Measurements from ENCODE around the gene EIF4G2. TPM values are rescaled to one million over a fixed set of nuclear protein-coding genes. Genes with fewer than 3 reads are reported as not detected.
A peak's percentile ranks its signal among the peaks of the same experiment; 100 is the strongest.

The EIF4G2 gene
- total and polyA plus RNA-seq, 2 of the 8 experiments (the other 6 are each of a cell fraction or from before 2014, with no cell fraction given): 438 to 964 TPM

DNA sequence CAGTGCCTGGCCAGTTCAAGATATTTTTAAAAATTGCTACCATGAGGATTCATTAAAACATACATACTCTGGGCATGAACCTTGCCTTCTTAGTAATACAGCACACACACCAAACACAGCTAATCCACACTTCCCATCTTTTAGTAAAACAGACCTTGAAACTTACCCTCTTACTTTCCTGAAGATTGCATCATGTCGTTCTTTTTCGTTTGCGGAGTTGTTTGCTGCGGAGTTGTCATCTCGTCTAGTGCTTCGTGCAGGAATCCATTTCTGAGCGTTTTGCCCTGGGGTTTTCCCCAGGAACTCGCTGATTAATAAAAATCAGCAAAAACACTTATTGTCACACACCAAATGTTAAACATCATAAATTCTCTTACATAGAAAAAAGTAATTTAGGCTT is 3.0 kb downstream of the EIF4G2 start:
- H3K4me1 ChIP-seq (replicated peaks in 1 of 4; ENCODE audit: control insufficient read depth in 3 of 4, insufficient read depth in 4 of 4, low read length in 3 of 4): peaks cover 0 to 5% (median 2%) of the 10 kb centered on the region in 4 experiments; a peak in 4 of 7 replicates
- peak overlapping the region in 1 of 2 experiments; percentile 89; a peak in 1 of 4 replicates for H3K4me2 ChIP-seq (ENCODE audit: insufficient read depth in 1 of 2, low read depth in 2 of 2, low read length in 2 of 2)
- H2BK15ac ChIP-seq (ENCODE audit: low read length): no peak overlapping the region
- WGBS, 2 experiments (ENCODE audit: extremely low coverage in 1 of 2, insufficient coverage in 1 of 2, insufficient read length in 1 of 2, insufficient replicate concordance in 2 of 2, low coverage in 1 of 2, low lambda C conversion rate in 2 of 2, missing lambda C conversion rate in 1 of 2): 97% methylated on average over 8 of the region's 8 CpGs; no CpG with 5 or more reads in 1 of the 2 experiments
- H4K91ac ChIP-seq (replicated peaks; ENCODE audit: insufficient read length, low read length): no peak overlapping the region
- peaks cover 56 to 71% (median 62%) of the 10 kb centered on the region in 4 experiments for H3K36me3 ChIP-seq (ENCODE audit: control insufficient read depth in 2 of 4, insufficient read depth in 4 of 4, low read length in 3 of 4)
- H3K79me1 ChIP-seq (ENCODE audit: low read depth, low read length): peaks cover 2% of the 10 kb centered on the region; the same call in 1 of the 2 replicates
- no peak overlapping the region; a peak in 3 of 7 replicates for H3K9ac ChIP-seq (replicated peaks in 1 of 4; ENCODE audit: extremely low read depth in 1 of 4, low read depth in 3 of 4, low read length in 3 of 4)
- H2AFZ ChIP-seq (ENCODE audit: low read length): no peak overlapping the region
- no peaks in the 10 kb centered on the region for H3K27me3 ChIP-seq (replicated peaks in 1 of 4; ENCODE audit: control insufficient read depth in 3 of 4, extremely low read depth in 1 of 4, insufficient read depth in 3 of 4, low read length in 3 of 4)
- H3K23me2 ChIP-seq (ENCODE audit: low read depth, low read length): peaks cover 7% of the 10 kb centered on the region
- H3K79me2 ChIP-seq (ENCODE audit: control insufficient read depth in 1 of 2, insufficient read depth in 2 of 2, low read length in 2 of 2): peaks cover 13 to 37% of the 10 kb centered on the region in 2 experiments
- TF ChIP-seq SP1 (IDR thresholded peaks at IDR 0.05; ENCODE audit: low read depth, low read length) (peak; percentile 22; the same call in 1 of the 2 replicates), POLR2A (IDR thresholded peaks at IDR 0.05; ENCODE audit: control extremely low read depth in 1 of 2, low read depth in 2 of 2, low read length in 2 of 2) (peak in 1 of 2 experiments; percentile 25; a peak in 1 of 3 replicates), EP300 (IDR thresholded peaks at IDR 0.05; ENCODE audit: borderline replicate concordance in 1 of 2, low read depth in 2 of 2, low read length in 2 of 2) (no peak)
- POLR2A ChIA-PET (ENCODE audit: partially characterized antibody): interaction anchor here (0.7 to 28.5 kb wide), 10 partner anchors 6 to 122 kb away, joined by 3 to 595 read pairs (median 4); partner anchors contain the start of genes EIF4G2 and ZBED5
- no peak overlapping the region for H2BK5ac ChIP-seq (ENCODE audit: low read depth, low read length)
- no peak overlapping the region for H3K14ac ChIP-seq (ENCODE audit: insufficient read length)
- H3K9me3 ChIP-seq (ENCODE audit: insufficient read depth in 2 of 2, low read depth in 1 of 2, low read length in 1 of 2): no peaks in the 10 kb centered on the region
- H3K27ac ChIP-seq (ENCODE audit: low read depth, low read length): peak overlapping the region; percentile 2; the same call in 1 of the 2 replicates
- H2AK5ac ChIP-seq (ENCODE audit: low read depth, low read length): no peak overlapping the region
- CTCF ChIA-PET (ENCODE audit: partially characterized antibody): interaction anchor here (0.6 to 2.3 kb wide), 2 partner anchors 10 to 13 kb away, joined by 3 to 6 read pairs; no protein-coding TSS in a partner anchor
- H2BK12ac ChIP-seq (ENCODE audit: low read depth, low read length): no peak overlapping the region
- DNase-seq (ENCODE audit: low read depth in 1 of 2, low spot score in 2 of 2): no peak
- peaks cover 3 to 4% of the 10 kb centered on the region in 2 experiments for H4K20me1 ChIP-seq (replicated peaks in 1 of 2; ENCODE audit: control insufficient read depth in 1 of 2, insufficient read depth in 2 of 2, low read length in 2 of 2)
- FAIRE-seq: no peak
- no peak overlapping the region for H3K23ac ChIP-seq (ENCODE audit: insufficient read length)
- no peak overlapping the region for H3K4ac ChIP-seq (replicated peaks; ENCODE audit: insufficient read length, low read depth, low read length)
- H4K8ac ChIP-seq (ENCODE audit: extremely low read depth, insufficient read depth, low read length): no peak overlapping the region; the same call in 1 of the 2 replicates
- no peak overlapping the region for H2BK120ac ChIP-seq (replicated peaks; ENCODE audit: low read depth, low read length)
- no peak overlapping the region for H2BK20ac ChIP-seq (ENCODE audit: low read length)
- no peak overlapping the region for H4K5ac ChIP-seq (ENCODE audit: insufficient read length, low read depth, low read length)
- H3K4me3 ChIP-seq (ENCODE audit: extremely low read depth in 1 of 4, insufficient read depth in 2 of 4, low read depth in 3 of 4, low read length in 4 of 4): peak overlapping the region in 1 of 4 experiments; percentile 90; a peak in 1 of 8 replicates
- H3K18ac ChIP-seq (ENCODE audit: extremely low read depth, low read length): no peak overlapping the region
- H3K56ac ChIP-seq (replicated peaks; ENCODE audit: insufficient read length, low read depth, low read length): no peak overlapping the region

All from H1 (cell line).